T-helper 2 cell treated with Interferon-gamma antibody and Interleukin-4, amounts not matched to agents 5 μg/mL and 100 μg/mL, for 36 hours (primary cell): ENCODE results near the gene ANK2.
A peak's percentile ranks its signal among the peaks of the same experiment; 100 is the strongest.

Source experiments
- DNase-seq: peaks from one replicate; pipeline ENCODE4 v3.0.0; 2021; ENCODE audit warnings: low spot score
- H3K27ac Mint-ChIP-seq: one replicate; pipeline ENCODE4 v1.8.0; 2021; ENCODE audit warnings: mild to moderate bottlenecking, mixed read lengths
- H3K27me3 Mint-ChIP-seq: one replicate; pipeline ENCODE4 v1.8.0; 2021; ENCODE audit warnings: low read depth, mixed read lengths
- H3K36me3 Mint-ChIP-seq: one replicate; pipeline ENCODE4 v1.8.0; 2021; ENCODE audit warnings: low read depth, mixed read lengths
- H3K4me1 Mint-ChIP-seq: one replicate; pipeline ENCODE4 v1.8.0; 2021; ENCODE audit warnings: low read depth, mixed read lengths
- H3K4me3 Mint-ChIP-seq: one replicate; pipeline ENCODE4 v1.8.0; 2022; ENCODE audit warnings: mild to moderate bottlenecking, moderate library complexity, mixed read lengths
- H3K9me3 Mint-ChIP-seq: one replicate; pipeline ENCODE4 v1.8.0; 2021; ENCODE audit warnings: mixed read lengths

The ANK2 gene

DNA sequence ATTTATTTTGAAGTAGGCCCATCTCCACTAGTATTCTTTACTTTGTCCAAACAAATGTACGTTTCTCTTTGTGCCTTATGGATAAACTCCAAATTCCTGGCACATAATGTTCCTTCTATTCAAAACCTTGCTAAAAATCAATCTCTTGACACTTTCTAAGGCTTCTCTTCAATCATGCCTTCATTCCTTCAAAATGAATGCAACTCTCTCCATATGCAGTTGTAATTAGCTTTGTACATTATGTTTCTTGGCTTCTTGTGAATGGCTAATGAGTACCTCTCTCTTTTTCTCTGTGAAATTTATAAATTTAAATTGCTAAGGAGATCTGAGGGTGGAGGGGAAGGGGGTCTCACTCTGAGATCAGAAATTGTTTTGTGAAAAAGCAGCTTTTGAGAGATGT is 24.0 kb upstream of the ANK2 start:
- H3K36me3 Mint-ChIP-seq: no peaks in the 10 kb centered on the region
- H3K4me3 Mint-ChIP-seq: no peak overlapping the region
- no peaks in the 10 kb centered on the region for H3K4me1 Mint-ChIP-seq
- no peaks in the 10 kb centered on the region for H3K9me3 Mint-ChIP-seq
- no peaks in the 10 kb centered on the region for H3K27me3 Mint-ChIP-seq
- H3K27ac Mint-ChIP-seq: no peak overlapping the region
- no peak for DNase-seq

DNA sequence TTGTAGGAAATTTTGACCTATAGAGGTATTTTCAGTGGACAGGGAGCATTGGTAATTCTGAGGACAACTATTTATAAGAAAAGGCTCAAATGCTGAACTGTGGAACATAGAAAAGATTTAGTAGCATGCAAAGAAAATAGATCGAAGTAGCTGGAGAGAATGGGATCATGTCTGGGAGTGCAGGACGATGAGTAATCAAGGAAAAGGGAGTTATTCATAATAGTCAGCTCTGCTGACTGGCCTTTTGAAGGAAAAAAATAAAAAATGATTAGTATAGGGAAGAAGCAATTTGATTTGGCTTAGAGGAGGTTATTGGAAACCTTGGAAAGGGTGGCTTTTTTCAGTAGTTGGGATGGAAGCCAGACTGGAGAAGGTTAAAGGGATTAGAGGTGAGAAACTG is 22.9 kb upstream of the ANK2 start:
- H3K27ac Mint-ChIP-seq: no peak overlapping the region
- no peaks in the 10 kb centered on the region for H3K36me3 Mint-ChIP-seq
- H3K27me3 Mint-ChIP-seq: no peaks in the 10 kb centered on the region
- no peaks in the 10 kb centered on the region for H3K4me1 Mint-ChIP-seq
- H3K4me3 Mint-ChIP-seq: no peak overlapping the region
- no peaks in the 10 kb centered on the region for H3K9me3 Mint-ChIP-seq
- no peak for DNase-seq

DNA sequence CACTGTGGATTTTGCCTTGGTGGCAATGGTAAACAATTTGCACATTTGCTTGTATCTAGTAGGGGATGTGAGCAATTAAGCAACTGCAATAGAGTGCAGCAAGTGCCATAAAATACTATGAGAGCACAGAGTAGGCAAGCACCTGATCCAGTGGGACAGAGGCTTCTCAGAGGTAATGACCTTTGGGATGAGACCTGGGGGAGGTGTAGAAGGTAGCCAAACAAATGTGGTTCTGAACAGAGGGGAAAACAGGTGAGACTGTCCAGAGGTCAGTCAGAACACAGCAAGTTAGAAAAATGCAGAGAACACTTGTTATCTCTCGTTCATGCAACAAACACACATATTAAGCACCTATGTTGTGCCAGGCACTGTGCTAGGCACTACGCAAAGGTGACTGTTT is 21.4 kb upstream of the ANK2 start:
- Mint-ChIP-seq H3K27ac (no peak overlapping the region), H3K4me1 (no peaks in the 10 kb centered on the region), H3K27me3 (no peaks in the 10 kb centered on the region), H3K9me3 (no peaks in the 10 kb centered on the region), H3K4me3 (no peak overlapping the region), H3K36me3 (no peaks in the 10 kb centered on the region)
- no peak for DNase-seq

DNA sequence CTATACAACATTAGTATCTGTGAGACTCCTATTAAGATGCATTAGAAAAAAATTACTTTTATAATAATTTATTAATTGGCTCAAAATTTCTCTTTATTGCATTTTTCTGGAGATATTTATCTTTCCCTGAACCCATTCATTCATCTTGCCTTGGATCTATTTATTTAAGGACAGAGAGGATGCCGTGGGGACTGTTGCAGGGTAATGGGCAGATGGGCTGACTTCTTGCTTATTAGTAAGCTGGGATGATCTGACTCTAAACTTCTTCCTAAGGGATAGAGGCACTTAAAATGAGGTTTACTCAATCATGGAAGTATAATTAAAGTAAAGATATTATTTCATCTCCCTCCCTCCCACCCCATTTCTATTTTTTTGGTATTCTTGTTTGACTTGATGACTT is 18.2 kb upstream of the ANK2 start:
- Mint-ChIP-seq H3K4me1 (no peaks in the 10 kb centered on the region), H3K36me3 (no peaks in the 10 kb centered on the region), H3K9me3 (no peaks in the 10 kb centered on the region), H3K4me3 (no peak overlapping the region), H3K27me3 (no peaks in the 10 kb centered on the region), H3K27ac (no peak overlapping the region)
- DNase-seq: no peak

DNA sequence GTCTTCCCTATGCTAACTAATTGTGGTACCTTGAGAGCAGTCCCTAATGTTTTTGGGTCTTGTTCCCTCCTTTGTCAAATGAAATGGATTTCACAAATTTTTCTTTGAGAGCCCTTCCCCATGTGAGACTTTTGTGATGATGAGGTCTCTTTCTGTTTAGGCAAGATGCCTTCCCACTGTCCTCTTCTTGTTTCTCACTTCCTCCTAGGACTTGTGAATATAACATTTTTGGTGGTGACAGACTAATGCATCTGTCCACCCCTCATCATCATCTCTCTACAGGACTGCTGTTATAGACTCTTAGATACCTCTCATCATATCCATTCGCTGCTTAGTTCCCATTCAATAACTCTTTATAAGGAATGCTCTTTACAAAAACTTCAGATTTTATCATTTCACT is 8.7 kb upstream of the ANK2 start:
- Mint-ChIP-seq H3K9me3 (no peaks in the 10 kb centered on the region), H3K4me3 (no peak overlapping the region), H3K4me1 (no peaks in the 10 kb centered on the region), H3K27me3 (peaks cover 3% of the 10 kb centered on the region), H3K36me3 (no peaks in the 10 kb centered on the region), H3K27ac (no peak overlapping the region)
- DNase-seq: no peak

DNA sequence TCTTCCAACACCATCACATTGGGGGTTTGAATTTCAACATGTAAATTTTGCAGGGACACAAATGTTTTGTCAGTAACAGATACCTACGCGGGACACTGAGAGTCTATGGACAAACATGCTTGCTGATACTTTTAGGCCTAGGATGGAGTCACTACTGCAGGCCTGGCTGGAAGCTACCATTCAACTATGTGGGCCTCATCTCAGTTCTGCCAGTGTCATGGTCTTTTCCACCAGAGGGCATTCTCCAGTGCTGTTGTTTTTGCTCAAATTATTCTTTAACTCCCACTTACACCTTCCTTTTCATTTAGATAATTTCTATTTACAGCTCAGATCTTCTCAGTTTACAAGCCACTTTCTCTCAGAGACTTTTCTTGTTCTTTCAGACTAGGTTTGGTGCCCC is 7.0 kb upstream of the ANK2 start:
- H3K27ac Mint-ChIP-seq: no peak overlapping the region
- H3K36me3 Mint-ChIP-seq: no peaks in the 10 kb centered on the region
- H3K4me1 Mint-ChIP-seq: no peaks in the 10 kb centered on the region

DNA sequence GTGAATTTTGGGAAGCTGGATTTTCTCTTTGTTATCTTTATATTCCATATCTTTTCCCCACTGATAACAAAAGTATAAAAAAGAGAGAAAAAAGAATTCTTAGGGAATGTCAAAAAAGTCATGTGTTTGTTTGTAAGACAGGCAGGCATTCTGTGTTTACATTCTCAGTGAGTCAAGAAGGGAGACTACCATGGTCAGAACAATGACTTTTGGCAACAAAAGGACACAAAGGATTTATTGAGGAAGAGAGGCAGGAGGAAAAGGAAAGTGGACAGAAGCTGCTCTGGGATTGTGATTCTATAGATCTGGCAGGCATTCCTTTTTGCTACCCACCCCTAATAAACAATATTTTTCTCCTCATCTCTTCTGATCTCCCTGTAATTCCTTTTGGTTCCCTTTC is 5.9 kb upstream of the ANK2 start:
- H3K36me3 Mint-ChIP-seq: no peaks in the 10 kb centered on the region

More for the DNA sequence above, 7.0 kb upstream of the ANK2 start:
- H3K27me3 Mint-ChIP-seq: peaks cover 3% of the 10 kb centered on the region
- H3K9me3 Mint-ChIP-seq: no peaks in the 10 kb centered on the region
- DNase-seq: no peak
- no peak overlapping the region for H3K4me3 Mint-ChIP-seq

DNA sequence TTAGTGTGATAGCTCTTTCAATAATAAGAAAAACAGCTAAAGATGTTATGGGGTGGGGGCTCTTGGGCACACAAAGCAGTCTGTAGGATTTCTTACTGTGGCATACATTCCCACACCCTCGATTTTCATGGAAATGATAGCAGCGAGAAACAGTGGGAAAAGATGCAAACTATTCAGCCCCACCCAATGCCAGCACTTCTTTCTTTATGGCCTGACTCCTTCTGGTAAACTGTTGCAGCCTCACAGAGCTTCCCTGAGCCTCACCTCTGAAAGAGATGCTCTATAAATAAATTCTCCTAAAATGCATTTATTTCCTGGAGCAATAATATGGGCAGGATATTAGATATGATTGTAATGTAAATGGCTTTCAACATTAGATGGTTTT is 910 bp downstream of the ANK2 start:
- no peak for DNase-seq
- Mint-ChIP-seq H3K27ac (no peak overlapping the region), H3K4me1 (no peaks in the 10 kb centered on the region), H3K9me3 (no peaks in the 10 kb centered on the region), H3K36me3 (no peaks in the 10 kb centered on the region), H3K27me3 (peaks cover 4% of the 10 kb centered on the region), H3K4me3 (no peak overlapping the region)

More for the DNA sequence above, 5.9 kb upstream of the ANK2 start:
- Mint-ChIP-seq H3K27ac (no peak overlapping the region), H3K4me1 (no peaks in the 10 kb centered on the region), H3K9me3 (no peaks in the 10 kb centered on the region), H3K27me3 (peaks cover 3% of the 10 kb centered on the region), H3K4me3 (no peak overlapping the region)
- DNase-seq: no peak

DNA sequence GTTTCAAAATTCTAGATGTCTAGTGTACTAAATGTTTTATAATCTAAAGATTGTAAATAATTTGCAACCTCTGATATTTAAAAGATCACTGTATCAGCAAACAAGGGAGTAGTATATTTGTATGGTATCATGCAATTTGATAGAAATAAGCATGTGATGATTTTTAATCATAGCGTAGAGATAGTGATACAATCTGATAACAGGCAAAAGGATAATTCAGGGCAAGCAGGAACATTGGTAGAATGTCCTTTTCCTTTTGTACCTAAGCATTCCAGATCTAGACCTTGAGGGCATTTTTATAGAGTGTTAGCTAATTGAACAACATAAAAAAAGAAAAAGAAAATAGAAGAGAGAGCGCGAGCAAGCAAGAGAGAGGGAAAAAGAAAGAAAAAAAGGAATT is 1.4 kb downstream of the ANK2 start:
- H3K36me3 Mint-ChIP-seq: no peaks in the 10 kb centered on the region
- no peaks in the 10 kb centered on the region for H3K4me1 Mint-ChIP-seq
- H3K27ac Mint-ChIP-seq: no peak overlapping the region
- DNase-seq: no peak
- peaks cover 4% of the 10 kb centered on the region for H3K27me3 Mint-ChIP-seq
- no peak overlapping the region for H3K4me3 Mint-ChIP-seq
- no peaks in the 10 kb centered on the region for H3K9me3 Mint-ChIP-seq

DNA sequence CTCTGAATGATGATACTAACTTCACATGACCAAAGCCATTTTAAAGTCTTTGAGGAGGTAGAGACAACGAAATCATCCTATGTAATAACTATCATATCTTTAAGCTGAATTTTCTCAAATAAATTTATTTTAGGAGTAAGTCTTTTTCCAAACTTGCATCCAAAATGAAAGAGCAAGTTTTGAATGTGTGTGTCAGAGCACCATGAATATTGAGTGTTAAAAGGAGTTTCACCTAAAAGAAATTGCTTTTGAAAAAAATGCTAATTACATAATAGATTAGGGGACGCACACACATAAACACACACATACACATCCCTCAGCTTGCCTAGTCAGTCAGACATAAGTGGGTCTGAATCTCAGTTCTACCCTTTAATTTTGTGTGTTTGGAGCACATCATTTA is 1.9 kb downstream of the ANK2 start:
- Mint-ChIP-seq H3K4me1 (no peaks in the 10 kb centered on the region), H3K27ac (no peak overlapping the region), H3K9me3 (no peaks in the 10 kb centered on the region), H3K27me3 (peaks cover 5% of the 10 kb centered on the region), H3K36me3 (no peaks in the 10 kb centered on the region), H3K4me3 (no peak overlapping the region)
- no peak for DNase-seq

DNA sequence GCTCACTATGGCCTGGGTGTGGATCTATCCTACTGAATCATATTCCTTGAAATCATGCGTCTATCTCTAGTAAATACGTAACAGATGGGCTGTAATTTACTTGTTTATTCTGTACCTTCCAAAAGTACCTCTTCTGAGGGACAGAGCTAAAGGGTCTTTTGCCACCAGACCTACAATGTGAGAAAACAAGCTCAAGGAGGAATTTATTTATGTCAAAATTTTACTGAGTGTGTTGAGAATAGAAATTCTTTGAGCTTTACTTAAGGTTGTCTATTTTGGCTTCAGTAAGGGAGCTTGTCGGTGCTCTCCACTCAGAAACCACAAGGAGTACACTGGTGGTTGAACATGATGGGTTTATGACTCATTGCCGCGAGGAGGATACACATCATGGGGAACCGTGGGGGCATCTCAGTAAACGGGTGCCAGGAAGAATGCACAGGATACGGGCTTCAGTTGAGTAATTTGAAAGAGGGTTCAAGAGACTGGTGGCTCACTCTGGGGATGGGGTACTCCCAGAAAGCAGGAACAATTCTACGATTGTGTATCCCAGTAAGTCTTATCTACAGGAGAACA is 3.0 kb downstream of the ANK2 start:
- peak; percentile 6 for DNase-seq
- H3K27ac Mint-ChIP-seq: no peak overlapping the region
- no peaks in the 10 kb centered on the region for H3K9me3 Mint-ChIP-seq
- no peaks in the 10 kb centered on the region for H3K36me3 Mint-ChIP-seq
- H3K4me3 Mint-ChIP-seq: no peak overlapping the region
- H3K27me3 Mint-ChIP-seq: peaks cover 6% of the 10 kb centered on the region
- no peaks in the 10 kb centered on the region for H3K4me1 Mint-ChIP-seq

DNA sequence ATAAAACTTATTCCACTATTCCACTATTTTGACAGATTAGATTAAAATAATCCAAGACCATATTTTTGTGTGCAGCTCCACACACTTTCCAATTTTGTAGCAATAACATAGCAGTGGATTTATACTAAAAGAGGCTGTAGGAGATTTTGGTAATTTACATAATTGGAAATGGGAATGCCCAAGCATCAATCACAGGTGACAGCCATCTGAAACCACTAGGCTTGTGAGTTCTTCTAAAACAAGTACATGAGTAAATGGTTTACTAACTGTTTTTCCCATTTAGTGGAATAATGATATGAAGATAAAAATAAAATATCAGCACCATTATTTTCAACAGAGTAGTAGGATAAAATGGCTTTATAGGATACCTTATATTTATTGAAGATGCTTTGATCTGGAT is 4.4 kb downstream of the ANK2 start:
- Mint-ChIP-seq H3K27me3 (peaks cover 6% of the 10 kb centered on the region), H3K36me3 (no peaks in the 10 kb centered on the region), H3K4me3 (no peak overlapping the region), H3K27ac (no peak overlapping the region), H3K4me1 (no peaks in the 10 kb centered on the region), H3K9me3 (no peaks in the 10 kb centered on the region)
- DNase-seq: no peak

DNA sequence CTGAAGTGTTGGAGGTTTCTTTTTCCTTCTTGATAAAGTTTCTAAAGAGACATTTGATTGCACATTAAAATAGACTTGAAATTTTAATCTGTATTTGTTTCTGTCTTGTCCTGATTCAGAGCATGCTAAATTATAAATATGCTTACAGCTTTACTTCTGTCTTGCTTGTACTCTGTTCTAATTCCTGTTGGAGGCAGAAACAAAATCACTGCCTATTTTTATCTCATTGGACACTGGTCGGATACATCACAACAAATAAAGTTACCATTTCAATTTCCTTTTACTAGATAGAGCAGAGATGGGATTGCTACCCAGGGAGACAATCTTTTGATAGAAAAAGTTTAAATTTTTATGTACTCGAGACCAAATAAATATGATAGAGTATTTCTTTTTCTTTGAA is 6.9 kb downstream of the ANK2 start:
- no peaks in the 10 kb centered on the region for H3K36me3 Mint-ChIP-seq
- H3K9me3 Mint-ChIP-seq: no peaks in the 10 kb centered on the region
- H3K27me3 Mint-ChIP-seq: peaks cover 2% of the 10 kb centered on the region
- H3K4me1 Mint-ChIP-seq: no peaks in the 10 kb centered on the region
- no peak for DNase-seq
- H3K27ac Mint-ChIP-seq: no peak overlapping the region
- no peak overlapping the region for H3K4me3 Mint-ChIP-seq

DNA sequence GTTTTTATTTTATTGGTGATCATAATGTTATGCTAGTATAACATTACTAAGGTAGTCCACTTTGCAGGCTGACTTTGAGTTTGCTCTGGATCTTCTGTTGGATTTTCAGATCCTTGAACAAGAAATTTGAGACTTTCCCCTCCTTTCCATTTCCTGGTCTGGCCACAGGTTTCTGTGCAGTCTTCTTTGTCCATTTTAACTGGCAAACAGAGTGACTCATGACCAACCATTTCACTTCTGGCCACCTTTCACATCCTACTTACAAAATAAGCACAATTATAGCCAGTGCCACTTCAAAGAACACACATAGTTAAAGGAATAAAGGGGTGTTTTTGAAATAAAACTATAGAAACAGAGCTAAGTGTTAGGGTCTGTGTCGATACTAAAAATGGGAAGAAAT is 8.4 kb downstream of the ANK2 start:
- DNase-seq: no peak

DNA sequence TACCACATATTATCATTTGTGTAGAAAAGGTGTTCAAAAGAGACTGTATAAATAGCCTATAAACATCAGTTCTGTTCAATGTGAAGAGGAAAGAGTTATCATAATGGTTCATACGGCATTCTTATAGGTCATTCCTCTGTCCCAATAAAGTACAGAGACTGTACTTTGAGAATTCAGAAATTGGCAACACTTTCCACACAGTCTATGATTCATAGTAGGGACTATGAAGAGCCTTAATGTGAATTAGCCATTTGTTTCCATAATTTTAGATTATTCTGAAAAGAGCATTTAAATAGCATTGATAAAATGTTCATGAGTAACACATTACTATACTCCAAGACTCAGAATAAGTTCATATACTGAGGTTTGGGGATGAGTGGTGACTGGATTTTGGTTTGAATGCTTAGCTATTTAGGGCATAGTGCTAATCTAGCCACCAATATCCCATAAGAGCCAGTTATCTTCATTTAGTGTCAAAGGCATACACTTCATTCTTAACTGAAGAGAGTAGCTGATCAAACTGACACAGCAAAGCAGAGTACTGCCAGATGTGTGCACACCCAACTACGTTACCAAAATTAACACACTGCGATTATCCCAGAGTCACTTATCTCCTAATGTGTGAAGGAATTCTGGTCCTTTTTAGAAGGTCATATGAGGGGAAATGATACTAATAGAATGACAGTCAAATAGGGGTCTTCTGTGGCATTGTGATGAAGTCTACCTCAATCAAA is 10.2 kb downstream of the ANK2 start:
- no peak for DNase-seq
- Mint-ChIP-seq H3K4me1 (no peaks in the 10 kb centered on the region), H3K4me3 (no peak overlapping the region), H3K9me3 (no peaks in the 10 kb centered on the region), H3K36me3 (no peaks in the 10 kb centered on the region), H3K27me3 (peaks cover 3% of the 10 kb centered on the region), H3K27ac (no peak overlapping the region)

More for the DNA sequence above, 8.4 kb downstream of the ANK2 start:
- Mint-ChIP-seq H3K27ac (no peak overlapping the region), H3K4me1 (no peaks in the 10 kb centered on the region), H3K4me3 (no peak overlapping the region), H3K36me3 (no peaks in the 10 kb centered on the region), H3K27me3 (peaks cover 2% of the 10 kb centered on the region), H3K9me3 (no peaks in the 10 kb centered on the region)
